CD14-positive monocyte (primary cell): ENCODE results near the gene COPS3. TPM values are rescaled to one million over a fixed set of nuclear protein-coding genes. Genes with fewer than 3 reads are reported as not detected.
A peak's percentile ranks its signal among the peaks of the same experiment; 100 is the strongest.

Source experiments
- DNase-seq, 3 donors: peaks; one replicate each; pipeline ENCODE4 v3.0.0-alpha.2; 2011 to 2022
- H2AFZ ChIP-seq: 2 replicates; pipeline ENCODE4 v1.6.0; 2012; ENCODE audit warnings: mild to moderate bottlenecking, low read depth, low read length, inconsistent platforms; ENCODE audit not compliant: insufficient read depth, poor library complexity, severe bottlenecking
- H3K27ac ChIP-seq, 2 donors: 1 replicate in 1 of 2; 2 replicates in 1 of 2; pipeline ENCODE4 v1.5.1; 2012 to 2013; ENCODE audit warnings: low read length in 2 of 2, control low read depth in 1 of 2, inconsistent platforms in 1 of 2, low read depth in 1 of 2, mild to moderate bottlenecking in 1 of 2
- H3K27me3 ChIP-seq, 2 donors: one replicate each; pipeline versions ENCODE4 v1.6.0 to v1.6.1; 2011 to 2013; ENCODE audit warnings: low read length in 2 of 2; ENCODE audit not compliant: control insufficient read depth in 2 of 2, insufficient read depth in 2 of 2
- H3K36me3 ChIP-seq, 2 donors: replicated peaks in 1 of 2; 1 replicate in 1 of 2; 2 replicates in 1 of 2; pipeline versions ENCODE4 v1.5.1 to v1.6.1; 2012 to 2013; ENCODE audit warnings: low read length in 2 of 2, control low read depth in 1 of 2, inconsistent platforms in 1 of 2, mild to moderate bottlenecking in 1 of 2; ENCODE audit not compliant: insufficient read depth in 2 of 2, control insufficient read depth in 1 of 2
- H3K4me1 ChIP-seq, 2 donors: 1 replicate in 1 of 2; 2 replicates in 1 of 2; pipeline versions ENCODE4 v1.5.1 to v1.6.1; 2012 to 2013; ENCODE audit warnings: low read length in 2 of 2, control low read depth in 1 of 2, inconsistent platforms in 1 of 2, mild to moderate bottlenecking in 1 of 2, moderate library complexity in 1 of 2; ENCODE audit not compliant: insufficient read depth in 2 of 2, control insufficient read depth in 1 of 2
- H3K4me2 ChIP-seq: replicated peaks from 2 replicates; pipeline ENCODE3; 2012; ENCODE audit warnings: low read length, moderate library complexity, mild to moderate bottlenecking; ENCODE audit not compliant: poor library complexity, severe bottlenecking; ENCODE audit errors: extremely low read depth
- H3K4me3 ChIP-seq, 3 experiments: fragments of 200-600 bp in 1 of 3; sonication (generic) in 1 of 3; replicated peaks in 1 of 3; 1 replicate in 2 of 3; 2 replicates in 1 of 3; pipeline ENCODE4 v1.5.1; 2011 to 2013; ENCODE audit warnings: low read length in 3 of 3, mild to moderate bottlenecking in 3 of 3, control low read depth in 2 of 3, low read depth in 2 of 3, inconsistent platforms in 1 of 3, moderate library complexity in 1 of 3
- H3K79me2 ChIP-seq: 2 replicates; pipeline ENCODE4 v1.6.0; 2012; ENCODE audit warnings: mild to moderate bottlenecking, control low read depth, inconsistent platforms, low read length, moderate library complexity; ENCODE audit not compliant: insufficient read depth
- H3K9ac ChIP-seq: 2 replicates; pipeline ENCODE4 v1.6.0; 2017; ENCODE audit warnings: low read length, mild to moderate bottlenecking; ENCODE audit not compliant: insufficient read depth, poor library complexity, severe bottlenecking
- H3K9me3 ChIP-seq, 2 donors: replicated peaks in 1 of 2; 1 replicate in 1 of 2; 2 replicates in 1 of 2; pipeline versions ENCODE4 v1.5.1 to v1.6.1; 2012 to 2013; ENCODE audit warnings: low read length in 2 of 2, control low read depth in 1 of 2; ENCODE audit not compliant: control insufficient read depth in 1 of 2, insufficient read depth in 1 of 2
- H4K20me1 ChIP-seq: 2 replicates; pipeline ENCODE4 v1.6.0; 2012; ENCODE audit warnings: mild to moderate bottlenecking, low read length, control low read depth, moderate library complexity; ENCODE audit not compliant: insufficient read depth
- H3K27ac Mint-ChIP-seq, 7 donors: one replicate each; pipeline ENCODE4 v1.8.0; 2020; ENCODE audit warnings: mild to moderate bottlenecking in 7 of 7, mixed read lengths in 7 of 7, moderate library complexity in 6 of 7, inconsistent platforms in 2 of 7
- H3K27me3 Mint-ChIP-seq, 3 donors: one replicate each; pipeline ENCODE4 v1.8.0; 2021 to 2022; ENCODE audit warnings: low read depth in 3 of 3, mild to moderate bottlenecking in 3 of 3, mixed read lengths in 3 of 3, moderate library complexity in 3 of 3, inconsistent platforms in 1 of 3
- H3K36me3 Mint-ChIP-seq, 2 donors: one replicate each; pipeline ENCODE4 v1.8.0; 2020; ENCODE audit warnings: mixed read lengths in 2 of 2, inconsistent platforms in 1 of 2, mild to moderate bottlenecking in 1 of 2
- H3K4me1 Mint-ChIP-seq: one replicate; pipeline ENCODE4 v1.8.0; 2020; ENCODE audit warnings: mild to moderate bottlenecking, mixed read lengths
- H3K4me3 Mint-ChIP-seq, 2 donors: one replicate each; pipeline ENCODE4 v1.8.0; 2020; ENCODE audit warnings: mild to moderate bottlenecking in 2 of 2, mixed read lengths in 2 of 2, moderate library complexity in 1 of 2
- H3K9me3 Mint-ChIP-seq, 7 donors: one replicate each; pipeline ENCODE4 v1.8.0; 2020 to 2022; ENCODE audit warnings: mixed read lengths in 7 of 7, mild to moderate bottlenecking in 6 of 7, moderate library complexity in 6 of 7, inconsistent platforms in 2 of 7
- CTCF ChIP-seq: fragments of 200-600 bp; IDR thresholded peaks from one replicate; pipeline ENCODE4 v1.8.0; 2022; ENCODE audit warnings: antibody characterized with exemption, mild to moderate bottlenecking
- WGBS: methylation state at CpG from one replicate; pipeline ENCODE4 v1.1.5; 2013; ENCODE audit warnings: missing lambda C conversion rate; ENCODE audit not compliant: insufficient coverage; 5-methylcytosine and 5-hydroxymethylcytosine counted together
- intact Hi-C, 2 donors: fragments of 100-400 bp; cut with micrococcal nuclease; formaldehyde crosslinking; loops; one replicate each; pipeline versions ENCODE4 v1.15.0 to v1.15.1; 2023
- polyA plus RNA-seq, 3 donors: library from polyadenylated mRNA; depleted of rRNA in 1 of 3; unstranded in 2 of 3; stranded (reverse) in 1 of 3; fragments of 300-500 nt in 2 of 3; fragments of >200 nt in 1 of 3; fragmentation: Illumina TruSeq in 2 of 3; gene quantifications; 1 replicate in 2 of 3; 2 replicates in 1 of 3; pipeline ENCODE4 v1.2.3, GENCODE V29; 2012 to 2021

Gene COPS3
- polyA plus RNA-seq, 3 donors: 47.6 to 122 (median 117) TPM

GRCh38 chr17:17264430-17264829 is 16.6 kb downstream of the COPS3 start:
- intact Hi-C loops: loop anchor here in 1 of 2 donors (5.0 kb wide), 1 partner anchor 37 kb away; no protein-coding TSS in a partner anchor
- H3K27ac ChIP-seq: no peak overlapping the region
- H3K9ac ChIP-seq: no peak overlapping the region
- 100% methylated on average over 1 of the region's 2 CpGs for WGBS
- H2AFZ ChIP-seq: no peak overlapping the region
- Mint-ChIP-seq H3K4me1 (peaks cover 4% of the 10 kb centered on the region), H3K36me3 (peaks cover 62 to 90% of the 10 kb centered on the region in 2 donors), H3K9me3 (peaks cover 0 to 2% (median 0%) of the 10 kb centered on the region in 7 donors), H3K27ac (no peak overlapping the region), H3K27me3 (no peaks in the 10 kb centered on the region), H3K4me3 (no peak overlapping the region)
- H3K79me2 ChIP-seq: no peaks in the 10 kb centered on the region
- H4K20me1 ChIP-seq: no peaks in the 10 kb centered on the region
- no peak overlapping the region for H3K4me3 ChIP-seq
- DNase-seq: no peak
- H3K27me3 ChIP-seq: no peaks in the 10 kb centered on the region
- no peak for TF ChIP-seq CTCF
- no peaks in the 10 kb centered on the region for H3K9me3 ChIP-seq
- peaks cover 0 to 2% of the 10 kb centered on the region in 2 donors for H3K4me1 ChIP-seq
- peaks cover 70 to 88% of the 10 kb centered on the region in 2 donors for H3K36me3 ChIP-seq
- H3K4me2 ChIP-seq: no peak overlapping the region

DNA sequence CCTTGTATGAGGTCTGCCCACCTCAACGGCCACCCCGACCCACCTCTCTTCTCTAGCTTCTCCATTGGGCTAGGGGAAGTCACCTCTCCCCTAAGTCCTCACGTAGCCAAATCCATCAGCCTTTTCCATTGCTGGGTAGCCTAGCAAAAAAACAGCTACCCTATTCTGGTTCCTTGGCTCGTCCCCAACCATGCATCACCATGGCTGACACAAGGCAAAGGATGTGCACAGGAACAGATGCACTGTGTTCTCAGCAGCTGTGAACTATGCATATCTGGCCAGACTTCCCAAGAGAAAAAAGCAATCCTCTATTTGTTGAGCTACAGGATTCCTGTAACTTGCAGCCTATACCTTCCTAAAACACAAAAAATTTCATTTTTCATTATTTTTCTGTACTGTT is 22.0 kb downstream of the COPS3 start:
- no peak for DNase-seq
- H3K36me3 ChIP-seq: peaks cover 61 to 82% of the 10 kb centered on the region in 2 donors
- no peak overlapping the region for H3K4me3 ChIP-seq
- H3K4me2 ChIP-seq: no peak overlapping the region
- no peaks in the 10 kb centered on the region for H3K79me2 ChIP-seq
- TF ChIP-seq CTCF: no peak
- intact Hi-C loops: no loop called here
- no peaks in the 10 kb centered on the region for H3K27me3 ChIP-seq
- H3K27ac ChIP-seq: no peak overlapping the region
- no peaks in the 10 kb centered on the region for H3K4me1 ChIP-seq
- no peaks in the 10 kb centered on the region for H3K4me1 Mint-ChIP-seq
- H3K9me3 Mint-ChIP-seq: peaks cover 0 to 2% (median 0%) of the 10 kb centered on the region in 7 donors
- H3K9ac ChIP-seq: no peak overlapping the region
- H2AFZ ChIP-seq: no peak overlapping the region
- H3K27ac Mint-ChIP-seq: peak overlapping the region in 1 of 7 donors; percentile 48
- H3K4me3 Mint-ChIP-seq: no peak overlapping the region
- no peaks in the 10 kb centered on the region for H4K20me1 ChIP-seq
- H3K36me3 Mint-ChIP-seq: peaks cover 70 to 95% of the 10 kb centered on the region in 2 donors
- no peaks in the 10 kb centered on the region for H3K27me3 Mint-ChIP-seq
- no peaks in the 10 kb centered on the region for H3K9me3 ChIP-seq
- 100% methylated on average over 4 of the region's 4 CpGs for WGBS
